Astrocyte of the cerebellum (primary cell): ENCODE measurements around the gene SLAMF8.

Experiments used
- DNase-seq: peaks from one replicate; pipeline ENCODE4 v3.0.0-alpha.2; 2011; ENCODE audit warnings: low read depth
- H3K4me3 ChIP-seq: 2 replicates; pipeline ENCODE4 v1.5.1; 2011; ENCODE audit warnings: mild to moderate bottlenecking, low read depth, low read length, moderate library complexity
- in situ Hi-C: cut with HindIII; loops from 2 replicates; pipeline ENCODE4 v1.10.0; 2017; ENCODE audit warnings: low sequenced_read_pairs
- TF ChIP-seq, protein P1 (sequence below): IDR thresholded peaks from 2 replicates; pipeline ENCODE4 v1.5.1; 2012; ENCODE audit warnings: low read length, low read depth, moderate library complexity, mild to moderate bottlenecking; ENCODE audit errors: missing control alignments

SLAMF8 gene

DNA sequence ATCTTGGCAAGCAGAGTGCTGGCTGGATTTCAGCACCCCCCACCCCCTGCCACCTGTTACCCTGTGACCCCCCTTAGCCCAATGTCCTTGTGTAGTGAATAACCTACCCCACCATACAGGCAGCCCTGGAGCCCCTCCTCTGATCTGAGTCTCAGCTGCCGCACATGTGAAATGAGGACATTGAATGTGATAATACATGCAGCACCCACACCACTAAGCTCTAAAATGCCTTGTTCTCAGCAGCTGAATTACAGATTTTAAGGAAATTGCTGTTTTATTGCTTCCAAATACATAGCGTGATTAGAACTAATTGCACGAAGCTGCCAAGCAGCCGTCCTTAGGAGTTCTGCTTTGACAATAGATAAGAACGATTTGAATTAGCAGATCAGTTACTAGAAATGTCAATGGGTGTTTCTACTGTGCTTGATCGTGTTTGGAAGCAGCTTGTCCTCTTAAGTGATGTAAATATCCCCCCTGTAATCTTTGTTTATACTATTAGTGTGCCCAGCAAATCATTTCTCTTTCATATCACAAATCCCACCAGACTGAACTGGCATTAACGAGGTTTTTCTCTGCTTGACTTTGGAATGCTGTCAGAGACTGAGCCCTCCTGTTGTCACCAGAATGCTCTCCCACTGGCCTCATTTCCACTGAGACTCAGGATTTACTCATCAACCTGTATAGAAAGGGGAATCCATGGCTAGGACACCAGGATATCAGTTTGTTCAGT lies 4.9 kb downstream of the SLAMF8 start:
- in situ Hi-C loops = no loop called here
- H3K4me3 ChIP-seq = no peak overlapping the region
- TF ChIP-seq, protein P1, sequence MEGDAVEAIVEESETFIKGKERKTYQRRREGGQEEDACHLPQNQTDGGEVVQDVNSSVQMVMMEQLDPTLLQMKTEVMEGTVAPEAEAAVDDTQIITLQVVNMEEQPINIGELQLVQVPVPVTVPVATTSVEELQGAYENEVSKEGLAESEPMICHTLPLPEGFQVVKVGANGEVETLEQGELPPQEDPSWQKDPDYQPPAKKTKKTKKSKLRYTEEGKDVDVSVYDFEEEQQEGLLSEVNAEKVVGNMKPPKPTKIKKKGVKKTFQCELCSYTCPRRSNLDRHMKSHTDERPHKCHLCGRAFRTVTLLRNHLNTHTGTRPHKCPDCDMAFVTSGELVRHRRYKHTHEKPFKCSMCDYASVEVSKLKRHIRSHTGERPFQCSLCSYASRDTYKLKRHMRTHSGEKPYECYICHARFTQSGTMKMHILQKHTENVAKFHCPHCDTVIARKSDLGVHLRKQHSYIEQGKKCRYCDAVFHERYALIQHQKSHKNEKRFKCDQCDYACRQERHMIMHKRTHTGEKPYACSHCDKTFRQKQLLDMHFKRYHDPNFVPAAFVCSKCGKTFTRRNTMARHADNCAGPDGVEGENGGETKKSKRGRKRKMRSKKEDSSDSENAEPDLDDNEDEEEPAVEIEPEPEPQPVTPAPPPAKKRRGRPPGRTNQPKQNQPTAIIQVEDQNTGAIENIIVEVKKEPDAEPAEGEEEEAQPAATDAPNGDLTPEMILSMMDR = no peak
- DNase-seq = no peak

DNA sequence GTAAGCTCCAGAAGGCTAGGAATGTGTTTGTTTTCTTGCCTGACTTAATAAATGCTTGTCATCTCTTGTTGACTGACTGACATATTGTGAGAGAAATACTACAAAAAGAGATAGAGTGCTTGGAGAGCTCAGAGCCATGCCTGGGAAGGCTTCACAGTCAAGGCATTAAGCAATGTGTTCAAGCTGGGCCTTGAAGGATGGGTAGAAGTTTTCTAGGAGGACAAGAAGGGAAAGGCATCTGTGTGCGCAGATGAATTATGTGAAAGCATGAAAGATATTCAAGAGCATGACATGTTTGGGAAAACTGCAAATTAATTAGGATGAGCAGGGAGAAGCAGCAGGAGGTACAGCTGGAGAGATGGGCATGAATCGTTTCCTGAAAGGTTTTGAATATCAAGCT lies 5.6 kb downstream of the SLAMF8 start:
- TF ChIP-seq, protein P1 = no peak
- in situ Hi-C loops = no loop called here
- no peak overlapping the region for H3K4me3 ChIP-seq
- DNase-seq = no peak

DNA sequence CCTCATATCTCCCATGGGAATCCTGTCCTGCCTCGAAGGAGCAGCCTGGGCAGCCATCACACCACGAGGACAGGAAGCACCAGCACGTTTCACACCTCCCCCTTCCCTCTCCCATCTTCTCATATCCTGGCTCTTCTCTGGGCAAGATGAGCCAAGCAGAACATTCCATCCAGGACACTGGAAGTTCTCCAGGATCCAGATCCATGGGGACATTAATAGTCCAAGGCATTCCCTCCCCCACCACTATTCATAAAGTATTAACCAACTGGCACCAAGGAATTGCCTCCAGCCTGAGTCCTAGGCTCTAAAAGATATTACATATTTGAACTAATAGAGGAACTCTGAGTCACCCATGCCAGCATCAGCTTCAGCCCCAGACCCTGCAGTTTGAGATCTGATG lies 8.7 kb downstream of the SLAMF8 start:
- no peak for DNase-seq
- in situ Hi-C loops = no loop called here
- H3K4me3 ChIP-seq = no peak overlapping the region
- TF ChIP-seq, protein P1 = no peak

DNA sequence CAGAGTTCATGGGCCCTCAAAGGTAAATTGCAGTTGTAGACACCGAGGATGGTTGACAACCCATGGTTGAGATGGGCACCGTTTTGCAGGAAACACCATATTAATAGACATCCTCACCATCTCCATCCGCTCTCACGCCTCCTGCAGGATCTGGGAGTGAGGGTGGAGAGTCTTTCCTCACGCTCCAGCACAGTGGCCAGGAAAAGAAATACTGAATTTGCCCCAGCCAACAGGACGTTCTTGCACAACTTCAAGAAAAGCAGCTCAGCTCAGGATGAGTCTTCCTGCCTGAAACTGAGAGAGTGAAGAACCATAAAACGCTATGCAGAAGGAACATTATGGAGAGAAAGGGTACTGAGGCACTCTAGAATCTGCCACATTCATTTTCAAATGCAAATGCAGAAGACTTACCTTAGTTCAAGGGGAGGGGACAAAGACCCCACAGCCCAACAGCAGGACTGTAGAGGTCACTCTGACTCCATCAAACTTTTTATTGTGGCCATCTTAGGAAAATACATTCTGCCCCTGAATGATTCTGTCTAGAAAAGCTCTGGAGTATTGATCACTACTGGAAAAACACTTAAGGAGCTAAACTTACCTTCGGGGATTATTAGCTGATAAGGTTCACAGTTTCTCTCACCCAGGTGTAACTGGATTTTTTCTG lies 9.3 kb downstream of the SLAMF8 start:
- in situ Hi-C loops = no loop called here
- DNase-seq = no peak
- TF ChIP-seq, protein P1 = peak; percentile 34
- H3K4me3 ChIP-seq = no peak overlapping the region

DNA sequence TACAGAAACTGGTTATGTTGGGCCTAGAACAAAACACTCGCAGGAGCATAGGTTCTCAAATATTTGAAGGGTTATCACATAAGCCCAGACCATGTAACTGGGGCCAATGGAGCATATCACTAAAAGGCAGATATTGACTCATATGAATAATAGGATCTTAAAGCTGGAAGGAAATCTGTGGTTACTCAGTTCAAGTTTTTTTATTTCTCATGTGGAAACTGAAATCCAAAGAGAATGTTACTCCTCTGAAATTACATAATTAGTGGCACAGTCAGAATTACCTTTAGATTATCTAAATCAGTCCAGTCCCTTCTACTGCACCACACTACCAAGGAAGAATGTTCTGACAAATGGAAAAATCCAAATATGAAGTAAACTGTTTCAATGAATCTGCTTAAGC lies 12.0 kb downstream of the SLAMF8 start:
- TF ChIP-seq, protein P1 = no peak
- no peak for DNase-seq
- in situ Hi-C loops = no loop called here
- H3K4me3 ChIP-seq = no peak overlapping the region

DNA sequence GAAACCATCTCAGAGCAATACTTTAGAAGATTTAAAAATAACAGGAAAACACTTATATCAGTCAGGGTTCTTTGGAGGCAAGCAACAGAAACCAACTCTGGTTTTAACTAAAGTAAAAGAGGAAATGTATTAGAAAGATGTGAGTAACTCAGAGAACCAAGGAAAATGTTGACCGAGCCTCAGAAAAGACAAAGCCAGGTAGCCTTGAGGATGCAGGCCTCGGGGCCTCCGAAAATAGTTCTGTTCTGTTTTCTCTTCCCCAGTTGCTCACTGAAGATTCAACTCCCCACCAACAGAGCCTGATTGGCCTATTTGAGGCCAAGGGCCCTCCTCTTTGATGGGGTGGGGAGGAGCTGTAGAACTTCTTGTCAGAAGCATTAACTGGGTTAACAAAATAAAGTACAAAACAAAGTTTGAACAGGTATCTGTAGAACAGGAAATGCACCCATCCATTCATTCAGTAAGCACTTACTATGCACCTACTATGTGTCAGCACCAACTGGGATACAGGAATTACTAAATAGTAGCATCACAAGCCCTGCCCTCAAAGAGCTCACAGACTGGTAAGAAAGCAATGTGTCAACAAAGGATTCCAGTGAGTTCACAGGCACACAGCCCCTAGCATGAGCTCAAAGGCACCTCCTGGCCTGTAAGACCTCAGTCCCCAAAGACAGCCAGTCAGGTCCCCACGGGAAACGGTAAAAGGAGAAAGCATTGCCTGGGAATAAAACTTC lies 12.6 kb downstream of the SLAMF8 start:
- H3K4me3 ChIP-seq = no peak overlapping the region
- TF ChIP-seq, protein P1 = no peak
- DNase-seq = no peak
- in situ Hi-C loops = no loop called here
